HEK293 (cell line): Measurements from ENCODE around the gene PBX3.

Source experiments
- CTCF ChIP-seq: fragments of 450-650 bp; formaldehyde crosslinking; IDR thresholded peaks from 2 replicates; pipeline ENCODE4 v1.5.1; 2016; ENCODE audit warnings: missing biosample characterization, missing genetic modification characterization
- PBX3 ChIP-seq: sonication (generic); formaldehyde crosslinking; IDR thresholded peaks from 2 replicates; pipeline ENCODE4 v1.8.1; 2022; ENCODE audit warnings: mild to moderate bottlenecking, moderate library complexity, missing genetic modification reagents
- YY1 ChIP-seq: fragments of 450-650 bp; formaldehyde crosslinking; IDR thresholded peaks from 2 replicates; pipeline ENCODE4 v1.5.1; 2018; ENCODE audit warnings: missing biosample characterization, missing genetic modification characterization
- ZNF10 ChIP-seq: fragments of 450-650 bp; formaldehyde crosslinking; IDR thresholded peaks from 2 replicates; pipeline ENCODE4 v1.5.1; 2017; ENCODE audit warnings: missing biosample characterization, missing genetic modification characterization
- ZNF121 ChIP-seq: fragments of 450-650 bp; formaldehyde crosslinking; IDR thresholded peaks from 2 replicates; pipeline ENCODE4 v1.5.1; 2016; ENCODE audit warnings: missing biosample characterization, missing genetic modification characterization
- ZNF24 ChIP-seq: fragments of 450-650 bp; formaldehyde crosslinking; IDR thresholded peaks from 2 replicates; pipeline ENCODE4 v1.5.1; 2016; ENCODE audit warnings: missing biosample characterization, missing genetic modification characterization
- ZNF274 ChIP-seq, 2 experiments: fragments of 200-500 bp in 1 of 2; fragments of 450-650 bp in 1 of 2; sonication (Bioruptor generic) in 1 of 2; formaldehyde crosslinking in 1 of 2; IDR thresholded peaks; 2 replicates each; pipeline versions ENCODE4 v1.5.1 to v1.6.1; 2014 to 2016; ENCODE audit warnings: borderline replicate concordance in 1 of 2, inconsistent platforms in 1 of 2, low read length in 1 of 2, missing biosample characterization in 1 of 2, missing genetic modification characterization in 1 of 2
- ZNF37A ChIP-seq: fragments of 450-650 bp; IDR thresholded peaks from 2 replicates; pipeline ENCODE4 v1.5.1; 2018; ENCODE audit warnings: missing biosample characterization, missing genetic modification characterization
- ZNF416 ChIP-seq: fragments of 450-650 bp; formaldehyde crosslinking; IDR thresholded peaks from 2 replicates; pipeline ENCODE4 v1.5.1; 2016; ENCODE audit warnings: missing biosample characterization, missing genetic modification characterization
- ZNF670 ChIP-seq: fragments of 450-650 bp; formaldehyde crosslinking; IDR thresholded peaks from 2 replicates; pipeline ENCODE4 v1.5.1; 2016; ENCODE audit warnings: missing biosample characterization, missing genetic modification characterization, low read depth
- ZNF785 ChIP-seq: fragments of 450-650 bp; formaldehyde crosslinking; IDR thresholded peaks from 2 replicates; pipeline ENCODE4 v1.5.1; 2016; ENCODE audit warnings: missing biosample characterization, missing genetic modification characterization

DNA sequence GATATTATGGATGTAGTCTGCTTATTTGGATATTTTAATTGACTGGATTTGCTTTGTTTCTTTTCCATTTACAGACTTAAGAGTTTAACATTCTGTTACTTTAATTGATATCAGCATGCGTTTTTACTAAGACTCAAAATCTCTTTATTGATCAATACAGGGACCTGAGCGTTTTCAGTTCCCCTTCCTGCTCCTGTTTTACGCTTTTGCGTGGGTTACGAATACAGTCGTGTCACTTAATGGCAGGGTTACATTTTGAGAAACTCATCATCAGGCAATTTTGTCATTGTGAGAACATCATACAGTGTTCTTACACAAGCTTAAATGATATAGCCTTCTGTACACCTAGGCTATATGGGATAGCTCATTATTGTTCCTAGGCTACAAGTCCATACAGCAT lies 65.2 kb downstream of the PBX3 start:
- TF ChIP-seq CTCF (tag by site-specific recombination) = no peak
- no peak for TF ChIP-seq ZNF670
- no peak for TF ChIP-seq ZNF10 (tag by site-specific recombination)
- no peak for TF ChIP-seq YY1 (tag by site-specific recombination)
- TF ChIP-seq PBX3 (CRISPR knock-in tag) = no peak
- no peak for TF ChIP-seq ZNF416 (tag by site-specific recombination)
- TF ChIP-seq ZNF121 (tag by site-specific recombination) = no peak
- TF ChIP-seq ZNF37A (tag by site-specific recombination) = no peak
- no peak for TF ChIP-seq ZNF274 (IDR thresholded peaks at IDR 0.05; ENCODE audit: low read length)
- no peak for TF ChIP-seq ZNF274 (tag by site-specific recombination; IDR thresholded peaks at IDR 0.05; ENCODE audit: borderline replicate concordance)
- TF ChIP-seq ZNF785 (tag by site-specific recombination) = no peak
- TF ChIP-seq ZNF24 (tag by site-specific recombination) = no peak
